ENCODE data around the gene DGKG. TPM values are rescaled to one million over a fixed set of nuclear protein-coding genes. Genes with fewer than 3 reads are reported as not detected.

Gene DGKG
- total and polyA plus RNA-seq, 9 of the 15 experiments (the other 6 are each of a cell fraction or from before 2014, with no cell fraction given) = 0.01 to 0.36 (median 0.15) TPM

- ChIA-PET CTCF (ENCODE audit: low intra/inter-chr PET ratio) (interaction anchor here (0.6 kb wide), 1 partner anchor 301 kb away, joined by 4 read pairs; no protein-coding TSS in a partner anchor), POLR2A (no interaction called here)
- DNase-seq (ENCODE audit: extremely low read depth in 1 of 4, low spot score in 3 of 4) (no peak), FAIRE-seq (no peak), ATAC-seq (no peak)
- Histone ChIP-seq H3K27me3 (ENCODE audit: control insufficient read depth in 2 of 2, insufficient read depth in 2 of 2, low read length in 2 of 2) (peaks cover 11 to 19% of the 10 kb centered on the region in 2 experiments; a peak in 4 of 5 replicates), H3K4me1 (replicated peaks in 1 of 2; ENCODE audit: control insufficient read depth in 2 of 2, insufficient read depth in 2 of 2, low read length in 2 of 2) (peaks cover 7 to 10% of the 10 kb centered on the region in 2 experiments; a peak in 4 of 5 replicates), H2AFZ (ENCODE audit: low read depth, low read length) (no peak overlapping the region), H3K79me2 (ENCODE audit: control insufficient read depth, insufficient read depth, low read length) (no peaks in the 10 kb centered on the region), H3K9me3 (replicated peaks; ENCODE audit: control insufficient read depth, insufficient read depth, low read depth, low read length) (no peaks in the 10 kb centered on the region), H3K4me2 (ENCODE audit: insufficient read depth, low read length) (no peak overlapping the region), H3K4me3 (no peak overlapping the region), H3K9me1 (ENCODE audit: control insufficient read depth, insufficient read depth, low read length) (no peaks in the 10 kb centered on the region), H3K9ac (ENCODE audit: insufficient read depth in 1 of 2, low read depth in 2 of 2, low read length in 2 of 2) (no peak overlapping the region), H3K36me3 (ENCODE audit: control insufficient read depth, insufficient read depth, low read length) (no peaks in the 10 kb centered on the region), H3K27ac (ENCODE audit: extremely low read depth, low read depth, low read length) (no peak overlapping the region), H4K20me1 (replicated peaks; ENCODE audit: control insufficient read depth, insufficient read depth, low read length) (0 out of 2 replicates have a peak, but pooled peaks cover 2% of the 10 kb centered on the region)
- no TSS peak for BruUV-seq (replicated peaks)
- in situ Hi-C loops (cut with MboI) (no loop called here), intact Hi-C loops (cut with micrococcal nuclease) (no loop called here)
- TF ChIP-seq RAD21 (CRISPR knock-in tag; conservative IDR thresholded peaks at IDR 0.05 in 1 of 2, IDR thresholded peaks at IDR 0.05 in 1 of 2) (peak in 1 of 2 experiments; percentile 23; a peak in 1 of 4 replicates), MEF2A (IDR thresholded peaks at IDR 0.05; ENCODE audit: control insufficient read depth, low read depth, low read length) (0 out of 2 replicates have a peak, but pooled peaks have one; percentile 16), RFX1 (IDR thresholded peaks at IDR 0.05) (peak; percentile 93), CSDE1 (IDR thresholded peaks at IDR 0.05) (peak in 1 of 2 experiments; percentile 56; a peak in 1 of 4 replicates), PHF8 (IDR thresholded peaks at IDR 0.05; ENCODE audit: borderline replicate concordance, low read length) (no peak)
- WGBS (ENCODE audit: insufficient coverage, low coverage, missing lambda C conversion rate) = 45% methylated on average over 10 of the region's 10 CpGs
Observed at GRCh38 chr3:186239321-186239720, 122.7 kb downstream of the DGKG start.

GRCh38 chr3:186237915-186238314 is 124.1 kb downstream of the DGKG start:
- Histone ChIP-seq H2AFZ (ENCODE audit: low read depth, low read length) (no peak overlapping the region), H3K9me3 (replicated peaks; ENCODE audit: control insufficient read depth, insufficient read depth, low read depth, low read length) (no peaks in the 10 kb centered on the region), H3K79me2 (ENCODE audit: control insufficient read depth, insufficient read depth, low read length) (no peaks in the 10 kb centered on the region), H3K36me3 (ENCODE audit: control insufficient read depth, insufficient read depth, low read length) (no peaks in the 10 kb centered on the region), H3K4me1 (replicated peaks in 1 of 2; ENCODE audit: control insufficient read depth in 2 of 2, insufficient read depth in 2 of 2, low read length in 2 of 2) (peaks cover 7 to 10% of the 10 kb centered on the region in 2 experiments; a peak in 4 of 5 replicates), H3K9ac (ENCODE audit: insufficient read depth in 1 of 2, low read depth in 2 of 2, low read length in 2 of 2) (no peak overlapping the region), H3K4me2 (ENCODE audit: insufficient read depth, low read length) (no peak overlapping the region), H3K9me1 (ENCODE audit: control insufficient read depth, insufficient read depth, low read length) (no peaks in the 10 kb centered on the region), H3K4me3 (no peak overlapping the region), H3K27ac (ENCODE audit: extremely low read depth, low read depth, low read length) (no peak overlapping the region), H3K27me3 (ENCODE audit: control insufficient read depth in 2 of 2, insufficient read depth in 2 of 2, low read length in 2 of 2) (peaks cover 11 to 33% of the 10 kb centered on the region in 2 experiments; a peak in 4 of 5 replicates), H4K20me1 (replicated peaks; ENCODE audit: control insufficient read depth, insufficient read depth, low read length) (0 out of 2 replicates have a peak, but pooled peaks cover 2% of the 10 kb centered on the region)
- no peak for DNase-seq (ENCODE audit: extremely low read depth in 1 of 4, low spot score in 3 of 4)
- no peak for ATAC-seq
- no TSS peak for BruUV-seq (replicated peaks)
- POLR2A ChIA-PET = interaction anchor here (1.0 kb wide), 1 partner anchor 12 kb away, joined by 5 read pairs; no protein-coding TSS in a partner anchor
- no peak for FAIRE-seq
- CTCF ChIA-PET (ENCODE audit: low intra/inter-chr PET ratio) = no interaction called here
- in situ Hi-C loops (cut with MboI) = no loop called here
- intact Hi-C loops (cut with micrococcal nuclease) = no loop called here
- 8% methylated on average over 2 of the region's 2 CpGs for WGBS (ENCODE audit: insufficient coverage, low coverage, missing lambda C conversion rate)
- TF ChIP-seq CTBP1 (IDR thresholded peaks at IDR 0.05; ENCODE audit: borderline replicate concordance) = no peak
- TF ChIP-seq NR2C2 (CRISPR knock-in tag; IDR thresholded peaks at IDR 0.05) = no peak
- TF ChIP-seq NR2C2 (tag; IDR thresholded peaks at IDR 0.05) = no peak
- TF ChIP-seq POLR2H (tag; IDR thresholded peaks at IDR 0.05; ENCODE audit: low read depth) = no peak
- no peak for TF ChIP-seq ZNF512 (tag; IDR thresholded peaks at IDR 0.05)
- TF ChIP-seq ZNF644 (tag; IDR thresholded peaks at IDR 0.05; ENCODE audit: low read depth) = no peak
- TF ChIP-seq HOMEZ (CRISPR knock-in tag; IDR thresholded peaks at IDR 0.05) = no peak
- no peak for TF ChIP-seq MTA1 (IDR thresholded peaks at IDR 0.05; ENCODE audit: borderline replicate concordance)
